ENCODE results near the gene RPL32.
A peak's percentile ranks its signal among the peaks of the same experiment; 100 is the strongest.
"Not testable (repeated sequence)": the region's sequence is repeated elsewhere in the genome, so short reads cannot be mapped to it uniquely, and the experiment has no call there.

RPL32 gene

DNA sequence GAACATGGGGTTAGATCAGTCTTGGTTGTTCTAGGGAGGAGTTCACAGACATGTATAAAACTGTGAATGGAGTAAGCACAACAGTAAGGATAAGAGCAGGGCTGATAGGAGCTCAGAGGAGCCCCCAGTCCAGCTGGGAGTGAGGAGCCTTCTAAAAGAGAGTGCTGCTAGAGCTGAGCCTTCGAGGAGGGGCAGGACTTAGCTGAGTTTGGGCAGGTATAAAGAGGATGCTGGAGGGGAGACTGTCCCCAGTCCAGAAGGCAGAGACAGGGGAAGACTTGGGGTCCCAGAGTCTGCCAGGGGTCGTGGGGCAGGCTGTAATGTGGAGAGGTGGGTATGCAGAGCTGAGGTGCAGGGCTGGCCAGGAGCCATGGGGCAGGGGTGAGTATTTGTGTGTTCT lies 32.8 kb downstream of the RPL32 start:
- DNase-seq (ENCODE audit: low read depth) = no peak

- DNase-seq (ENCODE audit: low read depth) = no peak
These were observed 33.6 kb downstream of the RPL32 start for GRCh38 chr3:12807601-12808359.

- no peak for DNase-seq (ENCODE audit: low read depth)
These were observed 34.3 kb downstream of the RPL32 start for GRCh38 chr3:12807066-12807465.

DNA sequence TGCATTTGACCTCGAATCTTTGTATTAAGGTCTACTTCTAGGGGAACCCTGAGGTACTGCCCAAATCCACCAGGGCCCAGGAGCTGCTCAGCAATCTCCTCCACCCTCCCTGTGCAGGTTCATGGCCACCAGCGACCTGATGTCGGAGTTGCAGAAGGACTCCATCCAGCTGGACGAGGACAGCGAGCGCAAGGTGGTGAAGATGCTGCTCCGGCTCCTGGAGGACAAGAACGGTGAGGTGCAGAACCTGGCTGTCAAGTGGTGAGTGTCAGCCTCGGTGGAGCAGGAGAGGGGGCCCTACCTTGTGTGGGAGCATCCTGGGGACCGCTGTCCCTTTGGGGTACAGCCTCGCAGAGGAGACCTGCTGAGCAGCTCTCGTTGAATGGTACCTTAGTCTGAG lies 38.0 kb downstream of the RPL32 start:
- DNase-seq (ENCODE audit: low read depth) = no peak

GRCh38 chr3:12799525-12800440 lies 41.6 kb downstream of the RPL32 start:
- no peak for DNase-seq (ENCODE audit: low read depth)

DNA sequence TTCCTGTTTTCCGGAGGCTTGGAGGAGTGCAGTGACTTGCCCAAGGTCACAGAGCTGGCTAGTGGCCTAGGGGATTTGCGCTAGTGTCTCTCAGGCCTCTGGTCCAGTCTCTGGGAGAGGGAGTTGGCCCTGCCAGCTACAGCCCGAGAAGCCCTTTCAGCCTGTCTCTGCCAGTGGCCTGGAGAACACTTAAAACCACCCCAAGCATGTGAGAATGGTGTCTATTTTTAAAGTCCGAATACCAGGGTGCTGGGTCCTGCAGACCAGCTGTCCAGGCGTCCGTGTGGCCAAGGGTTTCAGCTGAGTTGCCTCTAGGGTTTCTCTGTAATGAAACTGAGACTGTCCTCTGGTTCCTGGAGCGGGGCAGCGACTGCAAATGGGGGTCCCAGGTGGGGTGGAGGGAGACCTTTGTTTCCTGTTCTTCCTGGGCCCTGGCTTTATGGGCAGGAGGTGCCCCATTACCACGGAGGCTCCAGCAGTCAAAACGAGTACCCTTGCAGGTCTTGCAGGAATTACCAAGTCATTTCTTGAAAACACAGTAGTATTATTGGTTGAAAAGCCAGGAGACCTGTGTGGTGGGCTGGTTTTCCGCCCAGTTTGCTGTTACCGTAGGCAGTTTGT lies 42.7 kb downstream of the RPL32 start:
- DNase-seq (ENCODE audit: low read depth) = no peak

DNA sequence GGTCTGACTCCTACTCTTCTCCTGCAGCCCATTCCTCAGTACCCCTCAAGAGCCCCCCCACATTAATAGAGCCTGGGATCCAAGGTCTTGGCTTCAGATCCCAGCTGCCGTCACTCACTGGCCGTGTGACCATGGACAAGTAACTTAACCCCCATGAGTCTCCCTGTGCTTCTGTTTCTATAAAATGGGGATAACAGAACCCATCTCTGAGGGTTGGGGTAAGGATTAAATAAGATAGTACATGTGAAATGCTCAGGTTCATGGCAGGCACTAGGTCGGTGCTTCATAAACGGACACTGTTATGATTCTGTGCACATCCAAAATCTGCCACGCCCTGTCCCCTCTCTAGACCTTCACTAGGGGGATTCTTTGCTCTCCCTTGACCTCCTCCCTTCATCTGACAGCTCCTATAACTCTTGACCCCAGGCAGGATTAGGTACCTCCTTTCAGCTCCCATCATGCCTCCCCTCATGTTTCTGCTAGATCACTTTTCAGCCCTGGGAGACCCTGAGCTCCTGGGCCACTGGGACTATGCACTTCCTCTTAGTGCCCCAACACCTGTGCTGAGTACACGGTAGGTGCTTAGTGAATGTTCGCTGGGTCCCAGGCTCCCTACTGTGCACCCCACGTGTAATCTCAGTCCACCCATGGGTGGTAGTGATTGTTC lies 43.3 kb downstream of the RPL32 start:
- DNase-seq (ENCODE audit: low read depth) = no peak

- DNase-seq (ENCODE audit: low read depth) = no peak
These were observed 44.1 kb downstream of the RPL32 start for GRCh38 chr3:12797124-12797891.

GRCh38 chr3:12796171-12797123 lies 44.9 kb downstream of the RPL32 start, which contains the start of gene CAND2:
Gene CAND2, plus strand, starts transcription at chr3:12796680. Its CDS starts 41 bp downstream, at chr3:12796721.
- peak; percentile 9 for DNase-seq (ENCODE audit: low read depth)

DNA sequence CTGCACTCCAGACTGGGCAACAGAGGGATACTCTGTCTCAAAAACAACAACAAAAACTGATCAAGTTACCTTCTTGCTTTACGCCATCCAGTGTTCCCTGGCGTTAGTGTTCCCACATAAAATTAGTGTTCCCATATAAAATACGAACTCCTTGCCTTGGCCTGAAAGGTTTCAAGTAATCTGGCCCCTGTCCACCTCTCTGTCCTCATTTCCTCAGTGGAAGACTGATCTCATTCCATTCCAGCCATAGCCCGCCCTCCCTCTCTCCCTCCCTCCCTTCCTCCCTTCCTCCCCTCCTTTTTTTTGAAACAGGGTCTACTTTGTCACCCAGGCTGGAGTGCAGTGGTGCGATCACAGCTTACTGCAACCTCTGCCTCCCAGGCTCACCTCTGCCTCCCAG lies 47.7 kb downstream of the RPL32 start:
- no peak for DNase-seq (ENCODE audit: low read depth)

- no peak for DNase-seq (ENCODE audit: low read depth)
These were observed 49.9 kb downstream of the RPL32 start for GRCh38 chr3:12791430-12791829.

DNA sequence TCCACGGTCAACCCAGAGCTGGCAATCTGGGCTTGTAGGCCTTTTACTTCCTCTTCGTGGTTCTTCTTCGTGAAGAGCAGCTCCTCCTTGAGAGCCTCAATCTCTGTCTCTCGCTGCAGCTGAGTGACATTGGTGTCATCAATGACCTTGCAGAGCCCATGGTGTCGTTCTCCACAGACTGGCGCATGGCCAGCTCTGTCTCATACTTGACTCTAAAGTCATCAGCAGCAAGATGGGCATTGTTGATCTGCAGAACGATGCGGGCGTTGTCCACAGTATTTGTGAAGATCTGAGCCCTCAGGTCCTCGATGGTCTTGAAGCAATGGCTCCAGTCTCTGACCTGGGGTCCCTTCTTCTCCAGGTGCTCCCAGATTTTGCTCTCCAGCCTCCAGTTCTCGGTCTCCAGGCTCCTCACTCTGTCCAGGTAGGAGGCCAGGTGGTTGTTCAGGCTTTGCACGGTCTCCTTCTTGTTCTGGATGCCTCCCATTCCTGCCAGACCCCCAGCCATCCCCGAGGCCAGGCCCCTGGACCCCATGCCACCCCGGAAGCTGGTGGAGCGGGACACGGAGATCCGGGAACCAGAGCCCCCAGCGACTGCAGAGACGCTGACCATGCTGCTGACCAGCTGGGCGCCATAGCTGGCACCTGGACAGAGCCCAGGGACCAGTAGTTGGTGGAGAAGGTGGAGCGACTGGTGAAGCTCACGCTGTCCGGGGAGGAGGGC lies 53.2 kb downstream of the RPL32 start:
- DNase-seq (ENCODE audit: low read depth) = not testable (repeated sequence)

GRCh38 chr3:12787346-12787745 lies 54.0 kb downstream of the RPL32 start:
- not testable (repeated sequence) for DNase-seq (ENCODE audit: low read depth)

- DNase-seq (ENCODE audit: low read depth) = no peak
These were observed 56.3 kb downstream of the RPL32 start for GRCh38 chr3:12785096-12785495.

All from GM04504 (cell line).